Measurements from ENCODE around the gene MSANTD1.

The MSANTD1 gene

GRCh38 chr4:3235581-3235980 lies 13.4 kb upstream of the MSANTD1 start:
- no peak for DNase-seq (ENCODE audit: extremely low spot score)
- POLR2A ChIA-PET: no interaction called here
- TF ChIP-seq TARDBP (IDR thresholded peaks at IDR 0.05) (no peak), PKNOX1 (IDR thresholded peaks at IDR 0.05) (no peak), BHLHE40 (IDR thresholded peaks at IDR 0.05; ENCODE audit: borderline replicate concordance) (no peak), HDGF (IDR thresholded peaks at IDR 0.05; ENCODE audit: borderline replicate concordance) (no peak), SUZ12 (IDR thresholded peaks at IDR 0.05) (no peak), L3MBTL2 (conservative IDR thresholded peaks at IDR 0.05) (no peak), CTBP1 (IDR thresholded peaks at IDR 0.05; ENCODE audit: borderline replicate concordance) (no peak)
- CTCF ChIA-PET: no interaction called here

- no peak for DNase-seq (ENCODE audit: extremely low spot score)
- ChIA-PET CTCF (no interaction called here), POLR2A (no interaction called here)
- TF ChIP-seq FOXK2 (IDR thresholded peaks at IDR 0.05): no peak
- no peak for TF ChIP-seq SUZ12 (IDR thresholded peaks at IDR 0.05)
- TF ChIP-seq L3MBTL2 (conservative IDR thresholded peaks at IDR 0.05): no peak
- no peak for TF ChIP-seq CTBP1 (IDR thresholded peaks at IDR 0.05; ENCODE audit: borderline replicate concordance)
- no peak for TF ChIP-seq SP1 (IDR thresholded peaks at IDR 0.05)
- no peak for TF ChIP-seq ZNF384 (IDR thresholded peaks at IDR 0.05)
- no peak for TF ChIP-seq FOXM1 (IDR thresholded peaks at IDR 0.05; ENCODE audit: borderline replicate concordance)
These were observed 12.6 kb upstream of the MSANTD1 start for GRCh38 chr4:3236326-3236878.

- TF ChIP-seq TARDBP (IDR thresholded peaks at IDR 0.05): no peak
- no peak for TF ChIP-seq SUZ12 (IDR thresholded peaks at IDR 0.05)
- no peak for TF ChIP-seq BHLHE40 (IDR thresholded peaks at IDR 0.05; ENCODE audit: borderline replicate concordance)
- no peak for TF ChIP-seq CTBP1 (IDR thresholded peaks at IDR 0.05; ENCODE audit: borderline replicate concordance)
- TF ChIP-seq LEF1 (IDR thresholded peaks at IDR 0.05; ENCODE audit: borderline replicate concordance): no peak
- no peak for TF ChIP-seq ARNT (IDR thresholded peaks at IDR 0.05)
- TF ChIP-seq FOXK2 (IDR thresholded peaks at IDR 0.05): no peak
- TF ChIP-seq PKNOX1 (IDR thresholded peaks at IDR 0.05): no peak
- TF ChIP-seq L3MBTL2 (conservative IDR thresholded peaks at IDR 0.05): no peak
- no peak for TF ChIP-seq ZNF384 (IDR thresholded peaks at IDR 0.05)
- no peak for TF ChIP-seq FOXM1 (IDR thresholded peaks at IDR 0.05; ENCODE audit: borderline replicate concordance)
- no peak for TF ChIP-seq NFRKB (IDR thresholded peaks at IDR 0.05)
- TF ChIP-seq FOXA1 (IDR thresholded peaks at IDR 0.05): no peak
- TF ChIP-seq HDGF (IDR thresholded peaks at IDR 0.05; ENCODE audit: borderline replicate concordance): no peak
- no peak for TF ChIP-seq ELF4 (IDR thresholded peaks at IDR 0.05)
- TF ChIP-seq SP1 (IDR thresholded peaks at IDR 0.05): no peak
- ChIA-PET POLR2A (no interaction called here), CTCF (no interaction called here)
- DNase-seq (ENCODE audit: extremely low spot score): no peak
These were observed 11.7 kb upstream of the MSANTD1 start for GRCh38 chr4:3237266-3237665.

- CTCF ChIA-PET: no interaction called here
- no peak for DNase-seq (ENCODE audit: extremely low spot score)
- POLR2A ChIA-PET: no interaction called here
- TF ChIP-seq CTBP1 (IDR thresholded peaks at IDR 0.05; ENCODE audit: borderline replicate concordance) (no peak), SP1 (IDR thresholded peaks at IDR 0.05) (no peak), FOXM1 (IDR thresholded peaks at IDR 0.05; ENCODE audit: borderline replicate concordance) (no peak)
These were observed 11.0 kb upstream of the MSANTD1 start for GRCh38 chr4:3237712-3238560.

GRCh38 chr4:3238721-3239120 lies 10.2 kb upstream of the MSANTD1 start:
- POLR2A ChIA-PET: no interaction called here
- DNase-seq (ENCODE audit: extremely low spot score): no peak
- CTCF ChIA-PET: no interaction called here
- TF ChIP-seq ZNF384 (IDR thresholded peaks at IDR 0.05) (no peak), CTBP1 (IDR thresholded peaks at IDR 0.05; ENCODE audit: borderline replicate concordance) (no peak), SP1 (IDR thresholded peaks at IDR 0.05) (no peak), FOXK2 (IDR thresholded peaks at IDR 0.05) (no peak), ARNT (IDR thresholded peaks at IDR 0.05) (no peak), TARDBP (IDR thresholded peaks at IDR 0.05) (no peak), PKNOX1 (IDR thresholded peaks at IDR 0.05) (no peak), L3MBTL2 (conservative IDR thresholded peaks at IDR 0.05) (no peak), FOXA1 (IDR thresholded peaks at IDR 0.05) (no peak), ELF4 (IDR thresholded peaks at IDR 0.05) (no peak), LEF1 (IDR thresholded peaks at IDR 0.05; ENCODE audit: borderline replicate concordance) (no peak), HDGF (IDR thresholded peaks at IDR 0.05; ENCODE audit: borderline replicate concordance) (no peak), NFRKB (IDR thresholded peaks at IDR 0.05) (no peak), BHLHE40 (IDR thresholded peaks at IDR 0.05; ENCODE audit: borderline replicate concordance) (no peak), FOXM1 (IDR thresholded peaks at IDR 0.05; ENCODE audit: borderline replicate concordance) (no peak), SUZ12 (IDR thresholded peaks at IDR 0.05) (no peak)

GRCh38 chr4:3239303-3239702 lies 9.7 kb upstream of the MSANTD1 start:
- TF ChIP-seq SUZ12 (IDR thresholded peaks at IDR 0.05) (no peak), FOXM1 (IDR thresholded peaks at IDR 0.05; ENCODE audit: borderline replicate concordance) (no peak), ARNT (IDR thresholded peaks at IDR 0.05) (no peak), FOXK2 (IDR thresholded peaks at IDR 0.05) (no peak), FOXA1 (IDR thresholded peaks at IDR 0.05) (no peak), LEF1 (IDR thresholded peaks at IDR 0.05; ENCODE audit: borderline replicate concordance) (no peak), TARDBP (IDR thresholded peaks at IDR 0.05) (no peak), CTBP1 (IDR thresholded peaks at IDR 0.05; ENCODE audit: borderline replicate concordance) (no peak)
- CTCF ChIA-PET: no interaction called here
- POLR2A ChIA-PET: no interaction called here
- DNase-seq (ENCODE audit: extremely low spot score): no peak

All from HEK293T (cell line).